Kidney (tissue), 14 donors: ENCODE measurements around the gene FAM78B. TPM values are rescaled to one million over a fixed set of nuclear protein-coding genes. Genes with fewer than 3 reads are reported as not detected.

ENCODE experiments used
- DNase-seq, 5 donors: peaks; one replicate each; pipeline ENCODE4 v3.0.0-alpha.2; 2013 to 2020
- FAIRE-seq: peaks from 2 replicates; lab custom pipeline; 2012; peaks lifted over from hg19 to GRCh38; lab: Jason Lieb, UNC
- H3K27ac ChIP-seq, 2 donors: one replicate each; pipeline ENCODE4 v1.7.0; 2013; ENCODE audit warnings: low read depth in 2 of 2, low read length in 2 of 2, inconsistent platforms in 1 of 2
- H3K27me3 ChIP-seq: one replicate; pipeline ENCODE4 v1.7.1; 2013; ENCODE audit warnings: low read length, inconsistent platforms; ENCODE audit not compliant: control insufficient read depth, insufficient read depth
- H3K36me3 ChIP-seq, 3 donors: one replicate each; pipeline versions ENCODE4 v1.7.0 to v1.7.1; 2013; ENCODE audit warnings: low read length in 3 of 3, control low read depth in 1 of 3, inconsistent platforms in 1 of 3; ENCODE audit not compliant: insufficient read depth in 3 of 3, control insufficient read depth in 2 of 3
- H3K4me1 ChIP-seq, 3 donors: one replicate each; pipeline versions ENCODE4 v1.7.0 to v1.7.1; 2013; ENCODE audit warnings: low read length in 3 of 3, inconsistent platforms in 1 of 3, low read depth in 1 of 3; ENCODE audit not compliant: control insufficient read depth in 2 of 3, insufficient read depth in 2 of 3
- H3K4me3 ChIP-seq, 3 donors: one replicate each; pipeline versions ENCODE4 v1.7.0 to v1.8.1; 2013; ENCODE audit warnings: low read length in 3 of 3, control low read depth in 1 of 3, inconsistent platforms in 1 of 3
- H3K9ac ChIP-seq, 3 donors: one replicate each; pipeline versions ENCODE4 v1.7.0 to v1.7.1; 2013; ENCODE audit warnings: low read length in 3 of 3, control low read depth in 1 of 3, inconsistent platforms in 1 of 3
- H3K9me3 ChIP-seq, 3 donors: one replicate each; pipeline versions ENCODE4 v1.7.0 to v1.7.1; 2013; ENCODE audit warnings: low read length in 3 of 3, control low read depth in 1 of 3, inconsistent platforms in 1 of 3; ENCODE audit not compliant: control insufficient read depth in 2 of 3, insufficient read depth in 1 of 3
- intact Hi-C: fragments of 100-400 bp; cut with DNase I; formaldehyde crosslinking; loops from one replicate; pipeline ENCODE4 v1.11.1; 2022
- polyA plus RNA-seq: library from polyadenylated mRNA; stranded (reverse); fragments of 350-450 nt; fragmentation: Illumina TruSeq; extraction: RNeasy Lipid Tissue Mini Kit (QIAGEN cat#74804); gene quantifications from one replicate; pipeline ENCODE4 v1.2.3, GENCODE V29; 2014; ENCODE audit warnings: low read depth, low replicate concordance; ENCODE audit not compliant: insufficient read depth
- total RNA-seq: library from RNA; stranded (reverse); fragmentation: NEBNext Ultra II Directional; extraction: Animal tissue kit (Norgen Biotek cat#: 25700); gene quantifications from one replicate; pipeline ENCODE4 v1.2.1, GENCODE V29; 2021
- TF ChIP-seq, protein P1 (sequence below): IDR thresholded peaks from 3 replicates; pipeline ENCODE4 v1.5.1; 2012; ENCODE audit warnings: mild to moderate bottlenecking, moderate library complexity, borderline replicate concordance; ENCODE audit not compliant: insufficient read depth; ENCODE audit errors: extremely low read depth
- donor health status: control.
- donor health status: control.
- donor health status: control.
- donor health status: control.
- donor health status: control.
- donor health status: DM: yes; HTN: yes; CAD: no.
- donor health status: Normal renal cell carcinoma (clear cell type).

Gene FAM78B
- total and polyA plus RNA-seq, 2 donors from 2014 or later = 1.4 TPM

- Histone ChIP-seq H3K9me3 (no peaks in the 10 kb centered on the region), H3K27me3 (no peaks in the 10 kb centered on the region), H3K36me3 (no peaks in the 10 kb centered on the region), H3K4me1 (no peaks in the 10 kb centered on the region), H3K27ac (no peak overlapping the region), H3K4me3 (no peak overlapping the region), H3K9ac (no peak overlapping the region)
- TF ChIP-seq, protein P1, sequence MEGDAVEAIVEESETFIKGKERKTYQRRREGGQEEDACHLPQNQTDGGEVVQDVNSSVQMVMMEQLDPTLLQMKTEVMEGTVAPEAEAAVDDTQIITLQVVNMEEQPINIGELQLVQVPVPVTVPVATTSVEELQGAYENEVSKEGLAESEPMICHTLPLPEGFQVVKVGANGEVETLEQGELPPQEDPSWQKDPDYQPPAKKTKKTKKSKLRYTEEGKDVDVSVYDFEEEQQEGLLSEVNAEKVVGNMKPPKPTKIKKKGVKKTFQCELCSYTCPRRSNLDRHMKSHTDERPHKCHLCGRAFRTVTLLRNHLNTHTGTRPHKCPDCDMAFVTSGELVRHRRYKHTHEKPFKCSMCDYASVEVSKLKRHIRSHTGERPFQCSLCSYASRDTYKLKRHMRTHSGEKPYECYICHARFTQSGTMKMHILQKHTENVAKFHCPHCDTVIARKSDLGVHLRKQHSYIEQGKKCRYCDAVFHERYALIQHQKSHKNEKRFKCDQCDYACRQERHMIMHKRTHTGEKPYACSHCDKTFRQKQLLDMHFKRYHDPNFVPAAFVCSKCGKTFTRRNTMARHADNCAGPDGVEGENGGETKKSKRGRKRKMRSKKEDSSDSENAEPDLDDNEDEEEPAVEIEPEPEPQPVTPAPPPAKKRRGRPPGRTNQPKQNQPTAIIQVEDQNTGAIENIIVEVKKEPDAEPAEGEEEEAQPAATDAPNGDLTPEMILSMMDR = no peak
- FAIRE-seq = no peak
- intact Hi-C loops = no loop called here
- peak in 1 of 5 donors; percentile 8 for DNase-seq
These were observed 134.0 kb downstream of the FAM78B start for GRCh38 chr1:166032572-166033371.

DNA sequence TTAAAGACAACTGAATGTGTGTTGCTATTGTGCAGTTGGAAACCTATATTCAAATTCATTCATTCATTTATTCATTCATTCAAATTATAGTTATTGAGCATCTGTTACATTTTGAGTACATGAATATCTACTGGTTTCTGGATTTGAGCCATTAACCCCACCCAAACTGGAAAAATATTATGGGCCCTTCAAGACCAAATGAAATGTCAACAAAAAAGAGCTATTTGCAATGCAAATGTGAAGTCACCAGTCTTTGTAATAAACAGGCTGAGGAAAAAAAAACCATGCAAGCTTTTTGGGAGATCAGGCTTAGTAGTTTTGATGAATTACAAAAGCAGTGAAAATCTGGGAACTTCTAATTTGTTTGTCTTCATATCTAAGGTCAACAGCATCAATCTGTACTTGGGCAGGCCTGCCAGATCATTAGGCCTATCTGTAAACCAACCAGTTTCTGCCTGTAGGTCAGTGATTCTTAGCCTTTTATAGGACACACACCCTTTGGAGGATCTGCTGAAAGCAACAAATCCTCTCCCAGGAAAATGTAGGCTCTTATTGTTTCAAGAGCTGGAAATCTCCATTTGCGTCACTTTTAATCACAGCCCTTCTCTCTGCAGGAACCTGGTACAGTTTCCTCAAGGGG is 134.7 kb downstream of the FAM78B start:
- intact Hi-C loops = no loop called here
- DNase-seq (no peak), FAIRE-seq (no peak)
- Histone ChIP-seq H3K4me1 (no peaks in the 10 kb centered on the region), H3K27ac (no peak overlapping the region), H3K9me3 (no peaks in the 10 kb centered on the region), H3K36me3 (no peaks in the 10 kb centered on the region), H3K27me3 (no peaks in the 10 kb centered on the region), H3K4me3 (no peak overlapping the region), H3K9ac (no peak overlapping the region)
- TF ChIP-seq, protein P1 = no peak

DNA sequence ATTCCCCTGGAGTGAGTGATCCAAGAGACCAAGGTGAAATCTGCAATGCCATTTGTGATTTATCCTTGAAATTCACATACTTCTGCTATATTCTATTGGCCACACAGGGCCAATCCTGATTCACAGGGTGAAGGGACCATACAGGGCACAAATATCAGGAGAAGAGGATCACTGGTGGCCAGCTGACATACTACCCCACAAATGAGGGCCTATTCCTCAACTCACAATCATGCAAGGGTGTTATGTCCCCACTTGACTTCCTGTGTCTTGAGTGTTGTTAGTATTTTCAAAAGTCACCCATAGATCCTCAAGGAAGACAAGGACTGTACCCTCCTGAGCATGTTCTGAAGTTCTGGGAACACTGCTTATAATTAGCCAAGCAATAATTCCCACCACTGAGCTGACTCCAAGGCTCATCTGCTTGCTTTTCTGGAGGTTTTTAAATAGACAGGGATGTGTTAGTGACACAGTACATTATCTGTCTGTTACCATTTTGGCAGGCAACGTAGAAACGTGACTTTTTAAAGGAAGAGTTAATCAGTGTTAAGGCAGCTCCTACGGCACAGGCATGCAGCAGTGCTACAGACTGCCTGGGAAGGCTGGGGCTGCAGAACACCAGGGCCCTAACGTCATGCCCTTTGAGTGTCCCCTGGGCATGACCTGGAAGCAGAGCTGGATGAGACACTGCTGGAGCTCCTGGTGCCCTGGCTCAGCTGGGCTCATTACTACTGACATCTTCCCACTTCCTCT is 137.4 kb downstream of the FAM78B start:
- no peaks in the 10 kb centered on the region for H3K4me1 ChIP-seq
- no peak overlapping the region for H3K4me3 ChIP-seq
- no peak for DNase-seq
- H3K9me3 ChIP-seq = no peaks in the 10 kb centered on the region
- no peak overlapping the region for H3K27ac ChIP-seq
- intact Hi-C loops = no loop called here
- no peaks in the 10 kb centered on the region for H3K27me3 ChIP-seq
- TF ChIP-seq, protein P1 = no peak
- no peak for FAIRE-seq
- H3K36me3 ChIP-seq = no peaks in the 10 kb centered on the region
- no peak overlapping the region for H3K9ac ChIP-seq
